ENCODE results near the gene CHI3L2. TPM values are rescaled to one million over a fixed set of nuclear protein-coding genes. Genes with fewer than 3 reads are reported as not detected.

CHI3L2 gene
- total RNA-seq, 1 experiment from 2014 or later = 0.61 TPM

- ChIA-PET CTCF (interaction anchor here (0.7 to 1.1 kb wide), 2 partner anchors 10 to 20 kb away, joined by 4 to 5 read pairs; no protein-coding TSS in a partner anchor), POLR2A (no interaction called here)
- ATAC-seq = peak; percentile 45
- no peak for DNase-seq (ENCODE audit: low spot score)
- peaks cover 20% of the 10 kb centered on the region for H3K4me1 Mint-ChIP-seq
- peak overlapping the region; percentile 27 for H3K4me3 Mint-ChIP-seq
- H3K36me3 Mint-ChIP-seq = no peaks in the 10 kb centered on the region
- H3K27ac Mint-ChIP-seq = no peak overlapping the region
- TF ChIP-seq GRHL2 (CRISPR knock-in tag; IDR thresholded peaks at IDR 0.05; ENCODE audit: insufficient replicate concordance, severe bottlenecking) (no peak), NFYB (CRISPR knock-in tag; conservative IDR thresholded peaks at IDR 0.05; ENCODE audit: low read depth) (no peak), ZMAT4 (CRISPR knock-in tag; IDR thresholded peaks at IDR 0.05) (no peak), ATF3 (CRISPR knock-in tag; conservative IDR thresholded peaks at IDR 0.05) (no peak), NFE2L1 (CRISPR knock-in tag; IDR thresholded peaks at IDR 0.05) (no peak)
- H3K9me3 Mint-ChIP-seq = no peaks in the 10 kb centered on the region
- H3K27me3 Mint-ChIP-seq (ENCODE audit: low read depth) = peaks cover 55% of the 10 kb centered on the region
Measured at GRCh38 chr1:111202707-111203623, 24.5 kb upstream of the CHI3L2 start.

GRCh38 chr1:111203681-111204200 lies 23.8 kb upstream of the CHI3L2 start:
- ATAC-seq = peak; percentile 42
- CTCF ChIA-PET = interaction anchor here (1.1 kb wide), 1 partner anchor 19 kb away, joined by 4 read pairs; no protein-coding TSS in a partner anchor
- POLR2A ChIA-PET = no interaction called here
- TF ChIP-seq PRRX2 (CRISPR knock-in tag; IDR thresholded peaks at IDR 0.05) (no peak), SMAD3 (CRISPR knock-in tag; IDR thresholded peaks at IDR 0.05; ENCODE audit: borderline replicate concordance) (no peak), ETV6 (CRISPR knock-in tag; IDR thresholded peaks at IDR 0.05) (no peak), E2F5 (CRISPR knock-in tag; IDR thresholded peaks at IDR 0.05) (no peak), SOX15 (CRISPR knock-in tag; IDR thresholded peaks at IDR 0.05) (no peak), PRDM15 (CRISPR knock-in tag; IDR thresholded peaks at IDR 0.05) (no peak), HMGA2 (CRISPR knock-in tag; IDR thresholded peaks at IDR 0.05) (no peak), TCF7 (CRISPR knock-in tag; IDR thresholded peaks at IDR 0.05; ENCODE audit: low read depth) (no peak), AFF4 (CRISPR knock-in tag; IDR thresholded peaks at IDR 0.05; ENCODE audit: borderline replicate concordance) (no peak), ELF4 (CRISPR knock-in tag; IDR thresholded peaks at IDR 0.05; ENCODE audit: low read depth) (no peak), ESRRA (CRISPR knock-in tag; IDR thresholded peaks at IDR 0.05; ENCODE audit: borderline replicate concordance) (no peak), FOXP4 (CRISPR knock-in tag; IDR thresholded peaks at IDR 0.05) (no peak)

More at GRCh38 chr1:111203681-111204200, 23.8 kb upstream of the CHI3L2 start:
- H3K27ac Mint-ChIP-seq = no peak overlapping the region
- peaks cover 26% of the 10 kb centered on the region for H3K4me1 Mint-ChIP-seq
- peaks cover 55% of the 10 kb centered on the region for H3K27me3 Mint-ChIP-seq (ENCODE audit: low read depth)
- DNase-seq (ENCODE audit: low spot score) = peak; percentile 52
- H3K36me3 Mint-ChIP-seq = no peaks in the 10 kb centered on the region
- H3K9me3 Mint-ChIP-seq = no peaks in the 10 kb centered on the region
- H3K4me3 Mint-ChIP-seq = peak overlapping the region; percentile 27; the same call in 1 of the 2 replicates

All from WTC11 (cell line).